Measurements from ENCODE around the gene ATXN1. TPM values are rescaled to one million over a fixed set of nuclear protein-coding genes. Genes with fewer than 3 reads are reported as not detected.

Gene ATXN1
- total RNA-seq, 1 experiment from 2014 or later = 27.0 TPM

- no TSS peak for BruUV-seq (replicated peaks)
- H3K27me3 ChIP-seq (ENCODE audit: low read length) = no peaks in the 10 kb centered on the region
- H3F3A ChIP-seq (ENCODE audit: low read length, unreplicated experiment) = no peaks in the 10 kb centered on the region
- no peak for ATAC-seq
- intact Hi-C loops (cut with micrococcal nuclease) = loop anchor here (10.0 kb wide), 1 partner anchor 138 kb away; no protein-coding TSS in a partner anchor
- TF ChIP-seq EZH2 (IDR thresholded peaks at IDR 0.05; ENCODE audit: low read length, unreplicated experiment) = no peak
- no peak for TF ChIP-seq CTCF (conservative IDR thresholded peaks at IDR 0.05; ENCODE audit: low read depth, low read length)
- TF ChIP-seq EZH2phosphoT487 (IDR thresholded peaks at IDR 0.05; ENCODE audit: borderline replicate concordance, low read length) = no peak
- H3K36me3 ChIP-seq (ENCODE audit: low read depth, low read length) = no peaks in the 10 kb centered on the region
- no peaks in the 10 kb centered on the region for H3K9me3 ChIP-seq (ENCODE audit: low read length)
- H3K4me3 ChIP-seq (ENCODE audit: low read length) = no peak overlapping the region
- H4K20me1 ChIP-seq (ENCODE audit: low read length) = no peaks in the 10 kb centered on the region
- ChIA-PET CTCF (no interaction called here), POLR2A (ENCODE audit: unreplicated experiment) (no interaction called here)
- H3K4me2 ChIP-seq (ENCODE audit: low read length) = no peak overlapping the region
- H2AFZ ChIP-seq (ENCODE audit: low read length) = no peak overlapping the region
- no peaks in the 10 kb centered on the region for H3K79me2 ChIP-seq (ENCODE audit: low read length)
- H3K4me1 ChIP-seq (ENCODE audit: insufficient read depth, low read length) = peaks cover 20% of the 10 kb centered on the region
- H3K9me2 ChIP-seq (replicated peaks; ENCODE audit: low read length) = no peaks in the 10 kb centered on the region
- DNase-seq = no peak
- H3K27ac ChIP-seq (ENCODE audit: low read length) = no peak overlapping the region
- no peak overlapping the region for H3K9ac ChIP-seq (ENCODE audit: low read length)
Measured at GRCh38 chr6:16572943-16573342, 188.3 kb downstream of the ATXN1 start.

DNA sequence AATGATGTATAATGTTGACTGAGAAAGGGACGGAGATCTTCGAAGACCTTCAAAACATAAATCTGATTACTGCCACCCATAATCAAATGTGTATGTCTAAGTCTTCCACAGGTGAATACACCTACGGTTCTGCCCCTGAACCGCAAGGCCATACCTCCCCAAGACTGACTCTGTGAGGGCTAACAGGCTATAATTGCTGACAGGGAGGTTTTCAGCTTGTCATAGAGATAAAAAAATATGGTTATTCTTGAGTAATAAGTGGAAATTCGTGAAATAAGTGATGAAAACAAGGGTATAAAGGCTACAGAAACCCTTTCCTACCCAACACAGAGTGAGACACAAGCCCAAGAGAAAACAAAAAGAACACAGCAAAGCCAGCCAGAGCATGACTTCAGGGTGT, 188.9 kb downstream of the ATXN1 start:
- no peaks in the 10 kb centered on the region for H3K9me2 ChIP-seq (replicated peaks; ENCODE audit: low read length)
- no peaks in the 10 kb centered on the region for H3K9me3 ChIP-seq (ENCODE audit: low read length)
- no TSS peak for BruUV-seq (replicated peaks)
- no peak overlapping the region for H3K27ac ChIP-seq (ENCODE audit: low read length)
- no peak overlapping the region for H3K4me2 ChIP-seq (ENCODE audit: low read length)
- H3K9ac ChIP-seq (ENCODE audit: low read length) = no peak overlapping the region
- no peaks in the 10 kb centered on the region for H3K36me3 ChIP-seq (ENCODE audit: low read depth, low read length)
- intact Hi-C loops (cut with micrococcal nuclease) = loop anchor here (10.0 kb wide), 1 partner anchor 138 kb away; no protein-coding TSS in a partner anchor
- ChIA-PET POLR2A (ENCODE audit: unreplicated experiment) (no interaction called here), CTCF (no interaction called here)
- peaks cover 21% of the 10 kb centered on the region for H3K4me1 ChIP-seq (ENCODE audit: insufficient read depth, low read length)
- no peak for DNase-seq
- ATAC-seq = no peak
- no peaks in the 10 kb centered on the region for H3F3A ChIP-seq (ENCODE audit: low read length, unreplicated experiment)
- TF ChIP-seq CTCF (conservative IDR thresholded peaks at IDR 0.05; ENCODE audit: low read depth, low read length) (no peak), EZH2 (IDR thresholded peaks at IDR 0.05; ENCODE audit: low read length, unreplicated experiment) (no peak), EZH2phosphoT487 (IDR thresholded peaks at IDR 0.05; ENCODE audit: borderline replicate concordance, low read length) (no peak)
- no peaks in the 10 kb centered on the region for H3K79me2 ChIP-seq (ENCODE audit: low read length)
- no peaks in the 10 kb centered on the region for H4K20me1 ChIP-seq (ENCODE audit: low read length)
- no peaks in the 10 kb centered on the region for H3K27me3 ChIP-seq (ENCODE audit: low read length)
- no peak overlapping the region for H3K4me3 ChIP-seq (ENCODE audit: low read length)
- no peak overlapping the region for H2AFZ ChIP-seq (ENCODE audit: low read length)

GRCh38 chr6:16570946-16571345, 190.3 kb downstream of the ATXN1 start:
- H3K4me2 ChIP-seq (ENCODE audit: low read length) = no peak overlapping the region
- no TSS peak for BruUV-seq (replicated peaks)
- TF ChIP-seq EZH2phosphoT487 (IDR thresholded peaks at IDR 0.05; ENCODE audit: borderline replicate concordance, low read length) (no peak), CTCF (conservative IDR thresholded peaks at IDR 0.05; ENCODE audit: low read depth, low read length) (no peak), EZH2 (IDR thresholded peaks at IDR 0.05; ENCODE audit: low read length, unreplicated experiment) (no peak)
- no peaks in the 10 kb centered on the region for H3K79me2 ChIP-seq (ENCODE audit: low read length)
- no peaks in the 10 kb centered on the region for H3F3A ChIP-seq (ENCODE audit: low read length, unreplicated experiment)
- ChIA-PET CTCF (no interaction called here), POLR2A (ENCODE audit: unreplicated experiment) (no interaction called here)
- no peaks in the 10 kb centered on the region for H3K36me3 ChIP-seq (ENCODE audit: low read depth, low read length)
- peaks cover 11% of the 10 kb centered on the region for H3K4me1 ChIP-seq (ENCODE audit: insufficient read depth, low read length)
- H3K27me3 ChIP-seq (ENCODE audit: low read length) = no peaks in the 10 kb centered on the region
- no peak overlapping the region for H3K9ac ChIP-seq (ENCODE audit: low read length)
- no peaks in the 10 kb centered on the region for H4K20me1 ChIP-seq (ENCODE audit: low read length)
- DNase-seq (no peak), ATAC-seq (no peak)
- H3K9me3 ChIP-seq (ENCODE audit: low read length) = no peaks in the 10 kb centered on the region
- no peak overlapping the region for H3K27ac ChIP-seq (ENCODE audit: low read length)
- H2AFZ ChIP-seq (ENCODE audit: low read length) = no peak overlapping the region
- no peaks in the 10 kb centered on the region for H3K9me2 ChIP-seq (replicated peaks; ENCODE audit: low read length)
- H3K4me3 ChIP-seq (ENCODE audit: low read length) = no peak overlapping the region
- intact Hi-C loops (cut with micrococcal nuclease) = loop anchor here (10.0 kb wide), 1 partner anchor 136 kb away; no protein-coding TSS in a partner anchor

All from PC-3 (cell line).